GM19324 (cell line): Measurements from ENCODE around the gene SPATA22.
"Not testable (repeated sequence)": the region's sequence is repeated elsewhere in the genome, so short reads cannot be mapped to it uniquely, and the experiment has no call there.

Experiments
- ATAC-seq: cut with Tn5 transposase; IDR thresholded peaks from one replicate; pipeline ENCODE4 v1.9.1; 2021; ENCODE audit warnings: mild to moderate bottlenecking, moderate library complexity; ENCODE audit not compliant: unreplicated experiment, low FRiP score

The SPATA22 gene, protein sequence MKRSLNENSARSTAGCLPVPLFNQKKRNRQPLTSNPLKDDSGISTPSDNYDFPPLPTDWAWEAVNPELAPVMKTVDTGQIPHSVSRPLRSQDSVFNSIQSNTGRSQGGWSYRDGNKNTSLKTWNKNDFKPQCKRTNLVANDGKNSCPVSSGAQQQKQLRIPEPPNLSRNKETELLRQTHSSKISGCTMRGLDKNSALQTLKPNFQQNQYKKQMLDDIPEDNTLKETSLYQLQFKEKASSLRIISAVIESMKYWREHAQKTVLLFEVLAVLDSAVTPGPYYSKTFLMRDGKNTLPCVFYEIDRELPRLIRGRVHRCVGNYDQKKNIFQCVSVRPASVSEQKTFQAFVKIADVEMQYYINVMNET

DNA sequence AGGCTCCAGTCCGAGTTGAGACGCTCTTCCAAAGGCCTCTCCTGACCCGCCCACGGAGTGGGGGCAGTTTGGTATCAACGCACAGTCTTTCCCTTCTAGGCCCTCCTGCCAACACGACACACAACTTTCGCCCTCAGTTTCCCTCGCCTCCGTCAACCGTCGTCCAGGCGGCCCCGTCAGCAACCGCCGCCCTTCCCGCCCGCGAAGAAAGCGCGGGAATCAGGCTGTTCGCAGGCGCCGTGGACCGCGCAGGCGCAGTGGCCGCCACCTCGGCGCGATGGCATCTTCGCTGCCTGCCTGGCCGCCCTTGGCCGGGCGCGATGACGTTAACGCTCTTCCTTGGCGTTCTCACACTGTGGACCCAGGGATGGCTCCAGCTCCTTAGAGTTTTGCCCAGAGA, at the start of gene SPATA22:
TSS of gene SPATA22 (minus strand) at position 221 of the 400 bp plus-strand sequence. CDS start 2,494 bp downstream, outside the sequence.
- no peak for ATAC-seq

DNA sequence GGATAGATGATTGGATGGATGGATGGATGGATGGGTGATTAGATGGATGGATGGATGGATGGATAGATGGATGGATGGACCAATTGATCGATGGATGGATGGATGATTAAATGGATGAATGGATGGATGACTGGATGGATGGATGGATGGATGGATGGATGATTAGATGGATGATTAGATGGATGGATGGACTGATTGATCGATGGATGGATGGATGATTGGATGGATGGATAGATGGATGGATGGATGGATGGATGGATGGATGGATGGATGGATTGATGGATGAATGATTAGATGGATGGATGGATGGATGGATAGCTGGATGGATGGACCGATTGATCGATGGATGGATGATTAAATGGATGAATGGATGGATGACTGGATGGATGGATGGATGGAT, 47.9 kb upstream of the SPATA22 start:
- not testable (repeated sequence) for ATAC-seq

DNA sequence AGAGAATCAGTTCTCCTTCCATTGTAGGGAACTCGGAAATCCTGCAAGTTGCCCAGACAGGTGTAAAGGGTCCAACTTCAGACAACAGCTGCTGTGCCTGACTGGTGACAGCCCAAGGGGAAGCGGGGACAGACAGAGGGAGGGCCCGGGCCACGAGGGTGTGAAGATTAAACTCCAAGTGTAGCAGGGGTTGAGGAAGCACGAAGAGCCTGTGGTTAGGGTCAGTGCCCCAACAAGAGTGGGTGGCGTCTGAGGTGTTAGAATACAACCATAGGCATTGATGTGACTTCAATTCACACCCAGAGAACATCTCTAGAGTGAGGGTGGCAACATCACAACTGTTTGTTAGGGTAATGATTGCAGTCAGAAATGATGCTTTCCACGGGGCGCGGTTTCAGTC, 43.3 kb upstream of the SPATA22 start:
- ATAC-seq, result no peak

DNA sequence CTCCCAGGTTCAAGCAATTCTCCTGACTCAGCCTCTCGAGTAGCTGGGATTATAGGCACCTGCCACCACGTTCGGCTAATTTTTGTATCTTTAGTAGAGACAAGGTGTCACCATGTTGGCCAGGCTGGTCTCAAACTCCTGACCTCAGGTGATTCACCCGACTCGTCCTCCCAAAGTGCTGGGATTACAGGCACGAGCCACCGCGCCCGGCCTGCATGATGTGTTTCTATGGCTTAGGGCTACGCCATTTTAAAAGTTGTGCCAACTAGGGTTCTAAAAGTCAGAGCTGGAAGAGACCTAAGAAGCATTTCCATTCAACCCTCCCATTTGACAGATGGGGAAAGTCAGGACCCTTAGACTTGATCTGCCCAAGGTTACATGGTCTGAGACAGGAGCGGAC, 42.5 kb upstream of the SPATA22 start:
- not testable (repeated sequence) for ATAC-seq

DNA sequence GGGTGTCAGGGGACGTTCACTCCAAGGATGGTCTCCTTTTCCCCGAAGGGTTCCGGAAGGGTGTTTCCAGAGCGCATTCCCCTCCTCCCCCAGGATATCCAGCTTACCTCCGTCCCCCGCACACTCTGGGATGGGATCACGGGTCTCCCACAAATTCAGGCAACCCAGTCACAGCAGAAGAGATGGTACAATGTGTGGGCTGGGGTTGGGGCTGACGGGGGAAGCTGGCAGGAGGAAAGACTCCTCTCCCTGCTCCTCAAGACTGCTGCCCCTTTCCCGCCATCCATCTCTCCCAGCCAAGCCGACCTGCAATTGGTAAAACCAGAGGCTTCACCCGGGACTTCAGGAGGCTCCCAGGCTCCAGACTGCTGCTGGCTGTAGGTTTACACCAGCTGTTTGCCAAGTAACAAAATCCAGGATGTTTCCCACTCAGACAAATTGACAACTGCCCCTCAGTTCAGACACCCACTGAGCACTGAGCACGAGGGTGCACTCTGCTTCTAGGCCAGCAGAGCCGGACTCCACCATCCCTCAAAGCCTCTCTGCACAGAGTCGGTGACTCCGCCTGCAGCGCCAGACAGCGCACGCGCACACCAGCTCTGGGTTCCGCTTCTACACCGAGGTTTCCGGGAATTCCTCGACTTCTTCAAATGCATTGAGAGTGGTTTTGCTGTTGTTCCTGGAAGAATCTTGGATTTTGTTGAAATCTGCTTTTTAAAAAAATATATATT, 41.9 kb upstream of the SPATA22 start:
- ATAC-seq, result no peak

DNA sequence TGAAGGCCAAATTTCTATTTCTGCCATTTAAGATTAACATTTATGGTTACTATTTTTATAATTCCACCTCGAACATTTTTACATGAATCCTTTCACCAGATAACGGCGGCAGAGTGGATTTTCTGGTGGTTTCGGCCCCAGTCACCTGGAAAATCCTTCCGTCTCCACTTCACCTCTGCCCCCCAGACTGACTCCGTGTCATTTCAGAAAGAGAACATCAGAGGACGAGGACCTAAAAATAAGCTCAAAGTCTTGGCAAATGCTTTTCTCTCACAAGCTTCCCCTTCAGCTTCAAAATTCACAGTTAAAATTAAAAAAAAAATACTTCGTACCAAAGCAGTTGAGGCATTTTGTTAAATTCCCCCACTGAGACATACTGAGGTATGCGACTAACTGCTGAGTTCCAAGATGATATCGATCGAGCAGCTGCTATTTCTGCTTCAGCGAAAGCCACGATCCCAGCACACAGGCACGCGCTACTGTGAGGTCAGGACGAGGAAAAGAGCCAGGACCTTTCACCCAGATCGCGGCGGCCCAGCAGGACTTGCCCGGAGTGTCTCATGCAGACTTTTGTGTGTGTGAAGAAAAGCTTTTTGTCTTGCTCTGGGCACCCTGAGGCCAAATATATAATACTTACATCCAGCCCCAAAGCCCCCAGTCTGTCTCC, 41.0 kb upstream of the SPATA22 start:
- no peak for ATAC-seq

DNA sequence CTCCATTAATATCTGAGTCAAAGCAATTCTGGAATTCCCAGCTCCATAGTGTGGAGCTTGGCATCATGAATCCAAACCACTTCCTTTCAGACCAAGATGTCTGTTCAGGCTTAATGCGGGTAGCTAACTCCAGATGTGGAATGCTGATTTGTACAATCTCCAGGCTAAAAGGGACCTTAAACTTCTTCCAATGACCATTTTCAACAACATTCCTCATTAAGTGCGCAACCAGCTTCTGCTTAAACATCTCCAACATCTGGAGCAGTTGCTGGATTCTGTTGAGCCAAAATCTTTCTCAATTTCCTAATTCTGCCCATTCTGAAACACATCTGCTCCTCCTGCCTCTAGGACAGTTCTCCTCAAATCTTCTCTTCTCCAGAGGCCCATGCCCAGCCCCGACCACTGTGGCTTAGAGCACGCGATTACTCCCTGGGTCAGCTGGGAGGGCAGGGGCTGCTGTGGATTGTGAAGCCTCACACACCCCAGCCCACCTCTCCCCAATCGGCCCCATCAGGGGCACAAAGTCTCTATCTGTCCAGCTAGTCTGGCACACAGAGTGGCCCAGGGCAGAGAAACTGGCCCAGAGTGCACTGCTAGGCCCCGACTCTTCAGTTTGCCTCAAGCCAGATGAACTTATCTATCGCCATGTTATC, 40.4 kb upstream of the SPATA22 start:
- no peak for ATAC-seq

DNA sequence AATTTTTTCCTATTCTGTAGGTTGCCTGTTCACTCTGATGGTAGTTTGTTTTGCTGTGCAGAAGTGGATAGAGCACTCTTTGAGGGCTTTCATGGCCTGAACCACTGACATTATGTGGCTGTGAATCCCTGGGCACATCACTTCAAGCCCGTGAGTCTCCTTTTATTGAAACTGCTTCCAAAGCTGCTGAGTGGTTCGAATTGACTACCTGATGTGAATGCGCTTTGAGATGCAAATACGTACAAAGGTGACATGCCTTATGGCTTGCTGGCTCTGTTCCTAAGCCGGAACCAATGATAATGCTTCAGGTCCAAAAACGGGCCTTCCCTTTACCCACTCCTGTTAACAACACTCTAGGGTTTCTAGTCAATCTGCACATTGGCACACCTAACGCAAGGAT, 38.5 kb upstream of the SPATA22 start:
- ATAC-seq, result no peak

DNA sequence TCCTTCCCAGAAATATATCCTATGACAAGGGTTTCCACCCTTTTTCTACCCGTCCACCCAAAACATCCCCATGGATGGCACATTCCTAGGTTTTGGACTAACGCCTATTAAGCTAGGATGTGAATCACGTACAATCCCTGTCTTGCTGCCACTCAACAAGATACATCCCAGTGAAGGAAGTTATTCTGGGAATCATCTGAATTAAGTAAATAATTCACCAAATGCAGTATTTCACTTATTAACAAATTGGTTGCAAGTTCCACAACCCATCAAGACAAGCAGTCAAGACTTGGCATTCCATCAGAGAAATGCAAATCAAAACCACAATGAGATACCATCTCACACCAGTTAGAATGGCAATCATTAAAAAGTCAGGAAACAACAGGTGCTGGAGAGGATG, 36.2 kb upstream of the SPATA22 start:
- no peak for ATAC-seq

DNA sequence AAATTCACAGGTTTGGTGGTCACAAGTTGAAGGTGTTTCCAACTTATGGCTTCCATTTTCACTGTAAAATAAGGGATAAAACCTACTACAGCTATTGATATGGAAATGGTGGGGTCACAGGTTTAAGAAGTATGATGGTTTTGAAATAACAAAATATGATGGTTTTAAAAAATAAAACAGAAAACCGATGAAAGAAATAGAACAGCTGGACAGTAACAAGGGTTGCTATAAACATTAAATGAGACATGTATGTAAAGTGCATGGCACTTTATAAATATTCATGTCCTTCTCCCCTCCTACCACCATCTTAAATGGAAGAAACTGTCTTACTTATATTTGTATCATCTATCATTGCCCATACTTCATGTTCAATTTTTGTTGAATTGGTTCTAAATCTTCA, 35.5 kb upstream of the SPATA22 start:
- no peak for ATAC-seq

DNA sequence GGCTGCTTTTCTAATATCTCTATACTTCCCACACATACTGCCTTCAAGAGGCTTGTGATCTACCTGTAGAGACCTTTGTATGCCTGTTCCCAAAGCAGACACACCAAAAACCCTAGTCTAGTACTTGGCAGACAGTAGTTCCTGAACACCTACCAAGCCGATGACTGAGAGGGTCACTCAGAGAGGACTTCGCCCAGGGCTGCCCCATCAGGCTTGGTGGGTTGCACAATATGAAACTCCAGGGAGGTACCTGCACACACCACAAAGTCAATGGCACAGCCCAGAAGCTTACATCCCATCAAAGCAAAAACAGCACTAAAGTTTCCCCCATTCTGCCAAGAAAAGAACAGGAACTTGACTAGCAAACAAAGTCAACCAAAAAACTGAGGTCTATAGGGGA, 34.4 kb upstream of the SPATA22 start:
- ATAC-seq, result no peak

DNA sequence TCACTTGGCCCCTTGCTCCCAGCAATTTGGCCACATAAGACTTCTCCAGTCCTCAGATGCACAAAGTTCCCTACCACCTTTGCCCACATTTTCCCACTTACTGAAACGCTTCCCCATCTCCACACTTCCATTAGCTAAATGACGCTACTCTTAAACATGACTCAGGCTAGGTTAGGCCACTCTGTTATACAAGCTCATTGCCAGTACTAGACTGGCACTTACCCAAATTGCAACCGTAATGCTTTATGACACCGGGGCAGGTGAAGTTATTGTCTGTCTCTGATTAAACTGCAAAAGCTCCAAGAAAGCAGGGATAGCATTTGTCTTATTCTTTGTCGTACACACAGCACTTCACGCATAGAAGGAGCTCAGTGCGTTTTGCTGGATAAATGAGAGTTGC, 33.4 kb upstream of the SPATA22 start:
- ATAC-seq, result no peak

DNA sequence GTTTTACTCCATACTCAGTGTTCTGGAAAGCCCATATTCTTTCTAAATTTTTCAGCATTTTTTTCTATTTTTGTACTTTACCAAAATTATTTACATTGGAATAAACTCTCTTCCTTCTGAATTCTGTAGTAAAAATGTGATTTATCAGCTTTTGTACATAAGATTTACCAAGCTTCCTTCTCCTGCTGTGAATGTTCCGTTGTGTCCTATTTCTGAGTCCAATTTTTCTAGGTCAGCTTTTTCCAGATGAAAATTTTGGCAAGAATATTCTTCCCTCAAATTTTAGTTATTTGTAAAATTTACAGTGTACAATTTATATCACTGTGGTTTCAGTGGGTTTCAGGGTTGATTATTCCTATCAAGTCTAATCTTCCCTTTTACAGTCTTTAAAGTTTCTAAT, 31.7 kb upstream of the SPATA22 start:
- no peak for ATAC-seq

DNA sequence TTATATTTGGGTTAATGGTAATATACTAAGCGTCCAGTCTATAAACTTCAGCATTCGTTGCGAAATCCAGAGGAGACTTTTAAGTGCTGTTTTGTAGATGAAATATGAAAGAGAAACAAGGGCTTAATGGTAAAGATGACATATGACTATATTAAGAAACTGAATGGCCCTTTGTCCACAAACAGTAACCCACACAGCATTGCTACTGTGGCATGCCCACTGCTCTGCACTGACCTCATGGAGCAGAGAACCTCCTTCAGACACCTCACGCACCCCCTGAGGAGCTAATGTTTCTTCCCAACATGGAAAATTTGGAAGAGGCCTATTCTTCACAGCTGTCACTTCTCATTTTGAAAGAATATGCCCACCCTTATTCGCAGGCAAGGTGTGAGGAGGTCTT, 30.8 kb upstream of the SPATA22 start:
- no peak for ATAC-seq

DNA sequence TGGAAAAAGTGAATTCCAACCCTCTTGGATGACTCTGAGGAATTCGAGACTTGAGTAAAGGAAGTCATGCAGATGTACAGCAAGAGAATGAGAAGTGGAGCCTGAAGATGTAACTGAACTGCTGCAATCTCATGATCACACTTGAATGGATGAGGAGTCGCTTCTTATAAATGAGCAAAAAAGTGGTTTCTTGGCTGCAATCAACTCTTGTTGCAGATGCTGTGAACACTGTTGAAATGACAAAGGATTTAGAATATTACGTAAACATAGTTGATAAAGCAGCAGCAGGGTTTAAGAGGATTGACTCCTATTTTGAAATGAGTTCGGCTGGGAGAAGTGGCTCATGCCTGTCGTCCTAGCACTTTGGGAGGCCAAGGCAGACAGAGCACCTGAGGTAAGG, 29.7 kb upstream of the SPATA22 start:
- ATAC-seq, result no peak

DNA sequence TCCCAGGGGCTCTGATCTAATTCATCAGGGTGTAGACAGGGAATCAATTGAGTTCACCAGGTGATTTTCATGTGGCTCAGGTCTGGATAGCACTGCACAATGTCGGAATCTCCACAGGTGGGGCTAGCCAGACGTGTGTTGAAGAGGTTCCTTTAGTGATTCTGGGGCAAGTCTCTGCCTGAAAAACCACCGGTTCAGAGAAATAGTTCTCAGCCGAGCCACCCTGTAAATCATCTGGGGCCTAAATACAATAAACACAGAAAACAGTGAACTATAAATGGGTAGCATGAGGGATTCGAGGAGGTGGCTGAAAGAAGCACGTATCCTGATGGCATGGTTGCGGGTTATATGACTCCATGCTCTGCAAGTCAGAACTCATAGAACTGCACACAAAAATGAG, 25.5 kb upstream of the SPATA22 start:
- no peak for ATAC-seq

DNA sequence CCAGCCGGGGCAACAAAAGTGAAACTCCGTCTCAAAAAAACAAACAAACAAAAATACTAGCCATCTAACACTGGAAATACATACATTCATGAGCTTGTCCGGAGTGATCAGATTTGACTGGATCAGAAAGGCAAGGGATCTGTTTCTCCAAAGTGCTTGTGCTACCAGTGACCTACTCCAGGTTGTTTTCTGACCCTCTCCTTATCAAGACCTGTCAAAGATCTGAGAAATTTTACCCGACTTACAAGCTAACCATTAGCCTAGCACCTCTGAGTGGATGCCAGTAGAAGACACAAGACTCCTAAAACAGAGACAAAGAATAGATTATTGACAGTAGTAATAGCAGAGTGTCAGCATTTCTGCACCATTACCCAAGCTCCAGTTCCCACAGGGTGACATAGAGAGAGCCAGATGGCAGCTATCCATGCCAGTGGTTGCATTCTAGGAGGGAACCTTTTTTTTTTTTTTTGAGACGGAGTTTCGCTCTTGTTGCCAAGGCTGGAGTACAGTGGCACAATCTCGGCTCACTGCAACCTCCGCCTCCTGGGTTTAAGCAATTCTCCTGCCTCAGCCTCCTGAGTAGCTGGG, 14.0 kb upstream of the SPATA22 start:
- no peak for ATAC-seq

DNA sequence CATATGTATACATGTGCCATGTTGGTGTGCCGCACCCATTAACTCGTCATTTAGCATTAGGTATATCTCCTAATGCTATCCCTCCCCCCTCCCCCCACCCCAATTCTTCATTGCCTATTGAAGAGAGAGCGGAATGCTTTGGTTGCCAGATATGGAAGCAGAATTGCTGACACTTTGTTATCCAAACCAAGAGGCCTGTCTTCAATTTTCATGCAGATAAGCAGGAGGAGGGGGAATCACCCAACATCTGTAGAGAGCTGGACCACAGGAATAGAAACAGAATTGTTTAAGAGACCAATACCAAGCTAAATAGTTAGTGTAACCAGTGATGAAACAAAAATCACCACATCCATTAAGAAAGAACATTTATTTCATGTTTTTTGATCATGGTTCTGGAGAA, 11.2 kb upstream of the SPATA22 start:
- ATAC-seq, result no peak

DNA sequence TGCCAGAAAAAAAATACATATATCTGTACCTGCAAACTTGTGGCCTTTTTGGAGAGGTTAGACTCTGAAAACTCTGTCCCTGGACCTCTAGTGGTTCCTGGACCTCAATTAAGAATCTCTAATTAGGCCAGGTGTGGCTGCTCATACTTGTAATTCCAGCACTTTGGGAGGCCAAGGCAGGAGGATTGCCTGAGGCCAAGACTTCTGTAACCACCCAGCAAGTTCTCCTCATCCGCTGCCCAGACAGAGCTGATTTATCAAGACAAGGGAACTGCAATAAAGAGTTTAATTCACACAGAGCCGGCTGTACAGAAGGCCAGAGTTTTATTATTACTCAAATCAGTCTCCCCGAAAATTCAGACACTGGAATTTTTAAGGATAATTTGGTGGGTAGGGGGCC, 8.4 kb upstream of the SPATA22 start:
- no peak for ATAC-seq

DNA sequence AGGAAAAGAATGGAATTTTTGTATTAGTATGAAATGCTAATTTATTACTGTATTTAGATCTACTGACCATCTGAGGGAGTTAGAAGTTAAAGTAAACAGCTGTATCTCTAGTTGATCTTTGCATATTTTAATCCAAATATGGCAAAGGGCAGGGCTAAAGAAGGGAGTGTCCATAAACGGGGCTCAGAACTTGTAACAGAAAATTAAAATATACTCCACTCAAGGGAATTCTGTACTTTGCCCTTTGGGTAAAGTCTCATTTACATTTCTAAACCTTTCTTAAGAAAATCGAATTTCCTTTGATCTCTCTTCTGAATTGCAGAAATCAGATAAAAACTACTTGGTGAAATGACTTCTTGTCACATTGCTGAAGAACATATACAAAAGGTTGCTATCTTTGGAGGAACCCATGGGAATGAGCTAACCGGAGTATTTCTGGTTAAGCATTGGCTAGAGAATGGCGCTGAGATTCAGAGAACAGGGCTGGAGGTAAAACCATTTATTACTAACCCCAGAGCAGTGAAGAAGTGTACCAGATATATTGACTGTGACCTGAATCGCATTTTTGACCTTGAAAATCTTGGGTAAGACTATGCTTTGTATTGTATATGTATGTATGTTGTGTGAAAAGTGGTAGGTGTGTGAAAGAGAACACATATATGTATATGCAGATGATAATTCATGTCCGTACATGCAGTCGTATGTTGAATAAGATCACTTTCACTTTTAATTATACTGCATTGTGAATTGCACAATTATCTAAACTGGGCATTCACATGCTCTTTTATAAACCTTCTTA, 4.4 kb upstream of the SPATA22 start, which contains the start of gene ASPA:
TSS of gene ASPA (plus strand) at position 186 of the 799 bp plus-strand sequence. CDS start at position 349, 163 bp downstream.
- no peak for ATAC-seq
